Activated T-helper 17 cell treated with anti-CD3 and anti-CD28 coated beads, Interleukin-2, amount 50 U/mL, for 72 hours (primary cell): ENCODE data around the gene PLPP1. TPM values are rescaled to one million over a fixed set of nuclear protein-coding genes. Genes with fewer than 3 reads are reported as not detected.
A peak's percentile ranks its signal among the peaks of the same experiment; 100 is the strongest.

ENCODE experiments used
- ATAC-seq: fragments of 150-1000 bp; cut with Tn5 transposase; replicated peaks from 2 replicates; pipeline ENCODE4 v1.10.0; 2021; ENCODE audit warnings: mild to moderate bottlenecking, moderate library complexity
- H3K27ac Mint-ChIP-seq: one replicate; pipeline ENCODE4 v1.8.0; 2022; ENCODE audit warnings: mixed read lengths
- H3K27me3 Mint-ChIP-seq: one replicate; pipeline ENCODE4 v1.8.0; 2022; ENCODE audit warnings: mixed read lengths
- H3K36me3 Mint-ChIP-seq: one replicate; pipeline ENCODE4 v1.8.0; 2022; ENCODE audit warnings: low read depth, mild to moderate bottlenecking, mixed read lengths
- H3K4me1 Mint-ChIP-seq: one replicate; pipeline ENCODE4 v1.8.0; 2022; ENCODE audit warnings: mixed read lengths
- H3K4me3 Mint-ChIP-seq: one replicate; pipeline ENCODE4 v1.8.0; 2022; ENCODE audit warnings: mild to moderate bottlenecking, mixed read lengths
- H3K9me3 Mint-ChIP-seq: one replicate; pipeline ENCODE4 v1.8.0; 2022; ENCODE audit warnings: mixed read lengths
- total RNA-seq, 2 donors: library from RNA; stranded (reverse); gene quantifications; one replicate each; pipeline ENCODE4 v1.2.3, GENCODE V29; 2022

The PLPP1 gene
- 1 to 10 TPM; 4.8 to 9.7 TPM for total RNA-seq

DNA sequence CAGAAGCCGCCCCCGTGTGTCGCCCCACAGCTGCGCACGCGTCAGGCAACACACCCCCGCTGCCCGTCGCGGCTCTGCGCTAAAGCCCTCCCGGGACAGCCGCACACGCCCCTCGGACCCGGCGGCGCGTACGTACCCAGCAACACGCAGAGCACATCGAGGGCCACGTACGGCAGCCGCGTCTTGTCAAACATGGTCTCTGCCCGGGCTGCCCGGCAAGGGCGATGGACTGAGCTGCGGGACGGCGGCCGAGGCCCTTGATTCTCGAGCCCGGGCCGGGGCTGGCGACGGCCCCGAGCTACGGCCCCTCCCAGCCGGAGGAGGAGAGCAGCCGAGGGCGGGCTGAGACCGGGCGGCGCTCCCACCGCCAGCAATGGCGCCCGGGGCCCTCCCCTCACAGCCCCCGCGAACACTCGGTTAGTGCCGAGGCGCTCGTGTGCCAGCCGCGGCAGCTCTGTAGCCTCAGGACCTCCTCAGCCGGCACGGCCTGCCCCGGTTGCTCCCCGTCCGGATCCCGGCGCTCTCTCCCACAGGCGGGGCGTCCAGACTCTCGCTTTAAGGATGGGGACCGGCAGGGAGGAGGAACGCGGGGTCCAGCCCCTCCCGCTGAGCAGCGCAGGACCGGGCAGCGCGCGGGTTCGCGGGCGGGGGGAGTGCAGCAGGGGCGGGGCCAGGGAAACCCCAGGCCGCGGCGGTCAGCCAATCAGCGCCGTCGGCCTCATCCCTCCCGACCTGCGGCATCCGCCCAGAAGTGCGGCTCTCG lies at the start of gene PLPP1:
TSS of gene PLPP1 (minus strand) at position 529 of the 763 bp plus-strand sequence. CDS start at position 194, 335 bp downstream.
- Mint-ChIP-seq H3K4me3 (peak within 1 kb of the TSS; percentile 78), H3K9me3 (no peaks in the 10 kb centered on the region), H3K4me1 (peaks cover 26% of the 10 kb centered on the region), H3K27me3 (no peaks in the 10 kb centered on the region), H3K27ac (peak within 1 kb of the TSS; percentile 91), H3K36me3 (no peaks in the 10 kb centered on the region)
- peak; percentile 92 for ATAC-seq

DNA sequence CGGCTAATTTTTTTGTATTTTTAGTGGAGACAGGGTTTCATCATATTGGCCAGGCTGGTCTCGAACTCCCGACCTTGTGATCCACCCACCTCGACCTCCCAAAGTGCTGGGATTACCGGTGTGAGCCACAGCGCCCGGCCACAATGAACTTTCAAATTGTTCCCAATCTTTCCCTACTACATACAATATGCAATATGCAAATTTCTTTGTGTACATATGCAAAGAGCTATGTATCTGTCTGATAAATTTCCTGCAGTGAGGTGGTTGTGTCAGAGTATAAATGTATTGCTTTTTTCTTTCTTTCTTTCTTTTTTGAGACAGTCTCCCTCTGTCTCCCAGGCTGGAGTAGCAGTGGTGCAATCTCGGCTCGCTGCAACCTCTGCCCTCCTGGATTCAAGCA lies 48.8 kb upstream of the PLPP1 start:
- H3K27ac Mint-ChIP-seq = no peak overlapping the region

DNA sequence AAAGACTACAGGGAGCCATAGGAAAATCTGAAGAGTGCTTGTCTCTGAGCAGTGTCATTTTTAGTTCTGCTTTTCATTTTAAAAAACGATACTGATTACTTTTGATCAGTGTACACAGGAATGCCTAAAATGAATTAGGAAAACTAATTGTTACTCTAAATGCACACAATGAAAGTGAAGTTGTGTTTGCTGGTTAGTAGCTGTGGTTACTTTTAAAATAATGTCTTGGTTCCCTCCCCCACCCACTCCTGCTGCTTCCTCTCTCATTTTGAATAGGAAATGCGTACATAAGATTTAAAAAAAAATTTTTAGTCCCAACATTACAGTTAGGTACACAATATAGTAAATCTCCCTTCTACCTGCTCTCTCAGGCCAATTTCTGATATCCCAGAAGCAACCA lies 47.5 kb upstream of the PLPP1 start:
- H3K36me3 Mint-ChIP-seq = no peaks in the 10 kb centered on the region
- H3K27me3 Mint-ChIP-seq = no peaks in the 10 kb centered on the region
- no peaks in the 10 kb centered on the region for H3K9me3 Mint-ChIP-seq
- H3K4me1 Mint-ChIP-seq = peaks cover 9% of the 10 kb centered on the region
- no peak overlapping the region for H3K27ac Mint-ChIP-seq
- ATAC-seq = peak; percentile 57
- no peak overlapping the region for H3K4me3 Mint-ChIP-seq

More for the DNA sequence above, 48.8 kb upstream of the PLPP1 start:
- Mint-ChIP-seq H3K9me3 (no peaks in the 10 kb centered on the region), H3K36me3 (no peaks in the 10 kb centered on the region), H3K4me3 (no peak overlapping the region), H3K4me1 (peaks cover 9% of the 10 kb centered on the region), H3K27me3 (no peaks in the 10 kb centered on the region)
- ATAC-seq = no peak

DNA sequence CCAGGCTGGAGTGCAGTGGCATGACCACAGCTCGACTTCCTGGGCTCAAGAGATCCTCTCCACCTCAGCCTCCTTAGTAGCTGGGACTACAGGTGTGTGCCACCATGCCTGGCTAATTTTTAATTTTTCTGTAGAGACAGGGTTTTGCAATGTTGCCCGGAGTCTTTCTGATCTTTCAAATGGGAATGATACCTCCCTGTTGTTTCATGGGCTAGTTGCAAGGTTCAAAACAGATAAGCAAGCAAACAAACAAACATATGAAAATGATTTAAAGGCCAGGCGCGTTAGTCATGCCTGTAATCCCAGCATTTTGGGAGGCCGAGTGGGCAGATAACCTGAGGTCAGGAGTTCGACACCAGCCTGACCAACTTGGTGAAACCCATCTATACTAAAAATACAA lies 45.3 kb upstream of the PLPP1 start:
- Mint-ChIP-seq H3K9me3 (no peaks in the 10 kb centered on the region), H3K4me1 (peaks cover 9% of the 10 kb centered on the region), H3K4me3 (no peak overlapping the region), H3K27ac (no peak overlapping the region), H3K36me3 (no peaks in the 10 kb centered on the region), H3K27me3 (no peaks in the 10 kb centered on the region)
- ATAC-seq = no peak

DNA sequence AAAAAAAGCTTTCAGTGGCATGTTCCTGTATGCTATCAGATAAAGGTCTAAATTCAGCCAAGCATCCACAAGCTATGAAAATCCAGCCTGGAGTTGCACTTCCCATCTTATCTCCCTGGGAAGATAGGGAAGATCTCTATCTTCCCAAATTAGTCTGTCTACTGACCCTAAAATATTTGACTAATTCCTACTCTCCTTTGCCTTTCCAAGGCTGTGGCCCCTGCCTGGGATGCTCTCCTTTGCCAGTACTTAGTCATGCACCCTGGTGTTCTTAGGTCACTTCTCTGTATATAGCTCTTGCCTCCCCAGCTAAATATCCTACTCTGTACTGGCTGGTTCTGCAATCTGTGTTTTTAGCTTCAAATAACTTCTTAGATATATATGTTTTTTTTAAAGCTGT lies 44.0 kb upstream of the PLPP1 start:
- Mint-ChIP-seq H3K9me3 (no peaks in the 10 kb centered on the region), H3K27ac (no peak overlapping the region), H3K4me3 (no peak overlapping the region), H3K4me1 (peaks cover 9% of the 10 kb centered on the region), H3K36me3 (no peaks in the 10 kb centered on the region), H3K27me3 (no peaks in the 10 kb centered on the region)
- ATAC-seq = no peak

DNA sequence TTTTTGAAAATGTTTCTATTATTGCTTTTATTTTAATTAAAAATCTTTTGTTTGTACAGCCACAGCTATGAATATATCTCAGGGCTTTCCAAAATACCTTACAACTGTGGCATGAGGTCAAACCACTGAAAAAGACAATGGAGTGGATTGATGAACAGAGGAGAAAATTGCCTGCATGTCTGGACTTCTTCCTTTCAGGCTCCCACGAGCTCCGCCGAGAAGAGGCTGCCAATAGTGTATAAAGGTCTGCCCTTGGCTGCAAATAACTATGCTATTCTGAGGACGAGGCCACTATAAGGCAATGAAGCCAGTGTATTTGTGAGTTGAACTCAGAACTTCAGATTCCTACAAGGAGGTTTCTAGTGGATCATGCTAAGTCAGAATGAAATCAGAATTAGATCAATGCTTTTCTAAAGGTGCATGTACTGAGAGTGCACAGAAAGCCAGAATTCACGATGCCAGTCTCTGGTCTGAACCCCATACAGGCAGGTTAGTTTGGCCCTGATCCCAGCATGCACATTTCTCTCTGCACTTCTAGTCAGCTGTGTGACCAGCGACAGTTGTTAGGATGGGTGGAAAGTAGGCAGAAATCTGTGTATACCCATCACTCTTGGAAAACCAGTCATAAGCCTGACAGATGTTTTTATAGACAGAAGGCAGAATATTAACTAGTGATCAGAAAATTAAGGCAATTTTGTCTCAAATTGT lies 42.7 kb upstream of the PLPP1 start:
- no peak for ATAC-seq
- H3K27ac Mint-ChIP-seq = no peak overlapping the region
- no peaks in the 10 kb centered on the region for H3K27me3 Mint-ChIP-seq
- H3K4me3 Mint-ChIP-seq = no peak overlapping the region
- no peaks in the 10 kb centered on the region for H3K36me3 Mint-ChIP-seq
- H3K4me1 Mint-ChIP-seq = peaks cover 3% of the 10 kb centered on the region
- no peaks in the 10 kb centered on the region for H3K9me3 Mint-ChIP-seq

DNA sequence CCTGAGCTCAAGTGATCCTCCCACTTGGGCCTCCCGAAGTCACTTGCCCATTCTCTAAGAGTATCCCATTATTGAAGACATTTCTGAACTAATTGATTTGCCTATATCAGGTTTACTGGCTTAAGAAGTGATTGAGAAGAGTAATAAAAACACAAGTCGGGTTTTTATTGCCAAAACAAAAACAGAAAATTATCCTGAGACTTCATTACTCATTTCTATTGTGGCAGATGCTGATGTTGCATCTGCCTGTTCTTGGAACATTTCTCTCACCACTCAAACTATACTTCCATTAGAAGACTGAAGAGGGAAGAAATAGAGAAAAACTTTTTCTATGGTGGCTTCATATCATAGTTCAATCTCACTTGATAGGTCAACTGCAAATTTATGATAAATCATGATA lies 41.9 kb upstream of the PLPP1 start:
- Mint-ChIP-seq H3K36me3 (no peaks in the 10 kb centered on the region), H3K9me3 (no peaks in the 10 kb centered on the region), H3K27me3 (no peaks in the 10 kb centered on the region), H3K27ac (no peak overlapping the region), H3K4me3 (no peak overlapping the region), H3K4me1 (no peaks in the 10 kb centered on the region)
- ATAC-seq = no peak

DNA sequence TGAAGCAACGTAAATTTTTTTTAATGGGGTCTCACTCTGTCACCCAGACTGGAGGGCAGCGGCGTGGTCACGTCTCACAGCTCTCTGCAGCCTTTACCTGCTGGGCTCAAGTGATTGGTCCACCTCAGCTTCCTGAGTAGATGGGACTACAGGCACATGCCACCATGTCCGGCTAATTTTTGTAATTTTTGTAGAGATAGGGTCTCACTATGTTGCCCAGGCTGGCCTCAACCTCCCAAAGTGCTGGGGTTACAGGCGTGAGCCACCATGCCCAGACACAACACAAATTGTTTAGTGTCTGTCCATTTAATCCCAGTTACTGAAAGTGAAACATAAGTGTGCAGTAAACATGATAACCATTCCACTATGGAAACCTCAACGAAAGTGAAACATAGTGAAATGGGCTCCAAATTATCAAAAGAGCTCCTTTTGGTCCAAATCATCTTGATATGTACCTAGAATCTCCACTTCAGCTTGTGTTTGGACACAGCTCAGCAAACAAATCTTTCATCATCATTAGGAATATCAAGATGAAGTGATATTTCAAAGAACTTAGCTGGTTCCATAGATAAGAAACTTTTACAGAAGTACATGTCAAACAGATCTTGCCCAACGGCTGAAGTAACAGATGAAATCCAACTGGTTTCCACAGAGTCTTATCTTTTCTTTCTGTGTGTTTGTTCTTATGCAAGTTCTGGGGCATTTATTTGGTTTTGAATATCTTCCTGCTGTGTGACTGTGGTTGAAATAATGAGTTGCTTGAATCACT lies 41.2 kb upstream of the PLPP1 start:
- no peak for ATAC-seq
- H3K36me3 Mint-ChIP-seq = no peaks in the 10 kb centered on the region
- no peaks in the 10 kb centered on the region for H3K9me3 Mint-ChIP-seq
- no peak overlapping the region for H3K27ac Mint-ChIP-seq
- no peaks in the 10 kb centered on the region for H3K27me3 Mint-ChIP-seq
- H3K4me3 Mint-ChIP-seq = no peak overlapping the region
- no peaks in the 10 kb centered on the region for H3K4me1 Mint-ChIP-seq

DNA sequence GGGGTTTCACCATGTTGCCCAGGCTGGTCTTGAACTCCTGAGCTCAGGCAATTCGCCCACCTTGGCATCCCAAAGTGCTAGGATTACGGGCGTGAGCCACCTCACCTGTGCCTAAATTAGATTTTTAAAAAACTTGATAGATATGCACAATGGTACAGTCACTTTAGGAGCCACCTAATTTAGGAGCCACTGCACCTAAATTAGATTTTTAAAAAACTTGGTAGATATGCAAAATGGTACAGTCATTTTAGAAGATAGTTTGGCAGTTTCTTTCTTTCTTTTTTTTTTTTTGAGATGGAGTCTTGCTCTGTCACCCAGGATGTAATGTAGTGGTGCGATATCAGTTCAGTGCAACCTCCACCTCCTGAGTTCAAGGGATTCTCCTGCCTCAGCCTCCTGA lies 37.8 kb upstream of the PLPP1 start:
- Mint-ChIP-seq H3K36me3 (no peaks in the 10 kb centered on the region), H3K27ac (no peak overlapping the region), H3K27me3 (no peaks in the 10 kb centered on the region), H3K4me1 (no peaks in the 10 kb centered on the region), H3K4me3 (no peak overlapping the region), H3K9me3 (no peaks in the 10 kb centered on the region)
- ATAC-seq = no peak

DNA sequence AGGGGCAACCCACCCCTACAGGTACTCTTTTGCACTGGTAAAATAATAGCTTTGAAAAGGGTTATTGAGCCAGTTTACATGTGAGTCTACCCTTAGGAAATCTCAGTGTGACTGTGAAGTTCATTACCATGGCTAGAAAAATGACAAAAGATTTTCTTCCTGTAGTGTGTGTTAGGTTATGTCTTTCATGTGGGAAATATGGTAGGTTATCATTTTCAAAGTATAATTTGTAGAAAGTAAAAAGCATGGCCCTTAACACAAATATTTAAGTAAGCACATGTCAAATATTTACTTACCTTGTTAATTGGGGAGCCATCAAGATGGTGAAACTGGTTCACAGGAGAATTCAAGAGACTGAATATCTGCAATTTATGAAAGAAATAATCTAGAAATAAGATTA lies 37.3 kb upstream of the PLPP1 start:
- Mint-ChIP-seq H3K27me3 (no peaks in the 10 kb centered on the region), H3K4me3 (no peak overlapping the region), H3K36me3 (no peaks in the 10 kb centered on the region), H3K9me3 (no peaks in the 10 kb centered on the region), H3K27ac (no peak overlapping the region), H3K4me1 (no peaks in the 10 kb centered on the region)
- ATAC-seq = no peak

DNA sequence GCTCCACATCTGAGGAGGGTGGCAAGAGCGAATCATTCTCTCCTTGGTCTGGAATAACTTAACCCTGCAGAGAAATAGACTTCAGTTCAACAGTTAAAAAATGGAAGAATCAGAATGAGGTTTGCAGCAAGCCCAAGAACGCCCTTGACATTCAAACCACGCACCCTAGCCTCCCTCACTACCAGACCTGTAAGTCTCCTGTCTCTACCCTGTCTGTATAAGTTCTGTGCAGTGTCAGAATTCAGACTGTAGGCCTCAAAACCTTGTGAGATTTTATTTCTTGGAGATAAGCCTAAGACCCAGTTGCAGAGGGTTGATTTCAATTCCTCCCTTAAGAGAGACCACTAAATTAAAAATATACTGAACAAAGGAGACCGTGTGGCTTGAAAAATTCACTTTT lies 35.8 kb upstream of the PLPP1 start:
- ATAC-seq = no peak
- Mint-ChIP-seq H3K27ac (no peak overlapping the region), H3K27me3 (no peaks in the 10 kb centered on the region), H3K36me3 (no peaks in the 10 kb centered on the region), H3K4me1 (no peaks in the 10 kb centered on the region), H3K4me3 (no peak overlapping the region), H3K9me3 (no peaks in the 10 kb centered on the region)

DNA sequence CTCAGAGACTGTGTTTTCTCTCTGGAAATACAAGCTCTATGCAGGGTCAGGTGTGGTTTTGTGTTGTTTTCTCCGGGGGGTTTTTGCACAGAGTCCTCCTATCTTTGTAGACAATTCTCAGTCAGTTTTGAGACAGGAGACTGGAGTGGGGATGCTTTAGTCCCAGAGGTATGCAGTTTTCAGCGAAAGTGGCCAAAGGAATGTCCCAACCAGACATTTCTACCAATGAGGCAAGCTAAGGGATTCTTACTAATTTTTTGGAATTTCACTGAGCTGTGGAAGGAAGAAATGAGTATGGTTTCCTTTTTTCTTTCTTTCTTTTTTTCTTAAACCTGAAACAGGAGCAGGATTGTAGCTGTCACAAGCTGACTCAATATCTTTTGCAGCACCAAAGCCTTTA lies 35.3 kb upstream of the PLPP1 start:
- Mint-ChIP-seq H3K9me3 (no peaks in the 10 kb centered on the region), H3K4me3 (no peak overlapping the region), H3K36me3 (no peaks in the 10 kb centered on the region), H3K27me3 (no peaks in the 10 kb centered on the region), H3K4me1 (no peaks in the 10 kb centered on the region), H3K27ac (no peak overlapping the region)
- no peak for ATAC-seq

DNA sequence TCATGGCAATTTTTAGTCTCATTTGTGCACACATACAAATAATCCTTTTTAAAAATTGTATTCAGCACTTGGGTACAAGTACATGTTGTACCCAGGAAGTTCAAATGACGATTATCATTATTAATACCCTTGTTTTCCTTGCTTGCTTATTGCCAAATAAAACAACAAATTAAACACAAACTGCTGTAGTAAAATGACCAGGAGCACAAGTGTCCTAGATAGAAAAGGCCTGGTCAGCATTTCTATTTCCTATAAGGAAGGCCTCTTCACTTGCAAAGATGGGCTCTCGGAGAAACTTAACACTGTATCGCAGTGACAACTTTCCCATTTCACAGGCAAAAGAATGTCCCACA lies 34.7 kb upstream of the PLPP1 start:
- Mint-ChIP-seq H3K36me3 (no peaks in the 10 kb centered on the region), H3K9me3 (no peaks in the 10 kb centered on the region), H3K4me3 (no peak overlapping the region), H3K27ac (no peak overlapping the region), H3K27me3 (no peaks in the 10 kb centered on the region), H3K4me1 (no peaks in the 10 kb centered on the region)
- no peak for ATAC-seq

DNA sequence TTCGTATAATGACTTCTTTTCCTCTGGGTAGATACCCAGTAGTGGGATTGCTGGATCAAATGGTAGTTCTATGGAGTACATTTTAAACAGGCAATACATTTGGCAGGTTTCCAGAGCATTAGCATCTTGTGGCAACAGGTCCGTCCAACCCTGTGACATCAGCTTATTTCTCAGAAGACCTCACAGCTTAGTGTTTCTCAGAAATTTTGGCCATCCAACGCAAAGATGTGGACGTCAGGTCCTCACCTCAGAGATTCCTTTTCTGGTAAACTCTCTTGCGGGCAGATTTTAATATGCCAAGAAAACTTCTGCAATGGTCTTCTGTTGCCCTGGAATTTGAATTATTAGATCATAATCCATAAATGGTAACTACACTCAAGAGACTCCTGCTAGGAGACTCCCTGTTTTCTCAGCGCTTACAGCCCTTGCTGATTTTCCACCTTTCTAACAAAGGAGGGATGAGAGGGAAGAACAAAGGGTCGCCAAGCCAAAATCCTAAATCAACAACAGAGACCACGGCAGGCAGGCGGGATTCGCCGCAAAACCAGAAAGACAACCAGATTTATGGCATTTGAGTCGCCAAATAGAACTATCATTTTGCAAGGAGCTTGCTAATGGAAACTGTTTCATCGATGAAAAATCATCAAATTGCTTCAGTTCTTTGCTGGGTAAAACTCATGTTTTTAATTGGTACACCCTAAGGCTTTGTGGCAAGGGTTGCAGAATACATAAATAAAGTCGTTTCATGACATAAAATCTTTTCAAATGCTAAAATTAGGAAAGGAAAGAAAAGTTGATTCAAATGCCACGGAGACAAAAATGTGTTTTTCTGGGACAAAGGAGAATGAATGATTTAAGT lies 34.1 kb upstream of the PLPP1 start:
- ATAC-seq = no peak
- H3K27me3 Mint-ChIP-seq = no peaks in the 10 kb centered on the region
- no peaks in the 10 kb centered on the region for H3K9me3 Mint-ChIP-seq
- no peaks in the 10 kb centered on the region for H3K36me3 Mint-ChIP-seq
- no peaks in the 10 kb centered on the region for H3K4me1 Mint-ChIP-seq
- H3K27ac Mint-ChIP-seq = no peak overlapping the region
- H3K4me3 Mint-ChIP-seq = no peak overlapping the region
